OCI-LY3 (cell line): ENCODE results near the gene ZMIZ1.

Source experiments
- EZH2phosphoT487 ChIP-seq: fragments of 200-600 bp; shearing (Covaris generic); IDR thresholded peaks from 2 replicates; pipeline ENCODE4 v1.6.1; 2018; ENCODE audit warnings: antibody characterized with exemption, mixed run types, low read depth
- TF ChIP-seq, protein P1 (sequence below): fragments of 200-600, 300-600 bp; sonication (generic); IDR thresholded peaks from 2 replicates; pipeline ENCODE4 v1.5.1; 2014; ENCODE audit warnings: antibody characterized with exemption, low read length, low read depth

DNA sequence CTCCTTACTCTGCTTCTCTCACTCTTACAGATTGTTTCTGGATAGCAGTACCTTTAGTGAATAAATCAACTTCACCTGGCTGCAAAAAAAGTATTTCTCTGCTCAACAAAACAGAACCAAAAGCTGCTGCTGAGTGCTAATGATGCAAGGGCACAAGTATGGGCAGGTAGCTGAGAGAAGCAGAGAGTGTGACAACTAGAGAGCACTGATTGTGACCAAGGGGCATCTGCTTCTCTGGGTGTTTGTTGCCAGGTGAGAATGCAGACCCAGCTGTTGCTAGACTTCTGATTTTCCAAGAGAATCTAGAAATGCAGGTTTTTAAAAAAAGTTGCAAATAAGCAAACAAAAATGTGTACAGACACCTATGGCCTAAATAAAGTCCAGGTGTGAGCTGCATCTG lies 253.2 kb downstream of the ZMIZ1 start:
- TF ChIP-seq, protein P1, sequence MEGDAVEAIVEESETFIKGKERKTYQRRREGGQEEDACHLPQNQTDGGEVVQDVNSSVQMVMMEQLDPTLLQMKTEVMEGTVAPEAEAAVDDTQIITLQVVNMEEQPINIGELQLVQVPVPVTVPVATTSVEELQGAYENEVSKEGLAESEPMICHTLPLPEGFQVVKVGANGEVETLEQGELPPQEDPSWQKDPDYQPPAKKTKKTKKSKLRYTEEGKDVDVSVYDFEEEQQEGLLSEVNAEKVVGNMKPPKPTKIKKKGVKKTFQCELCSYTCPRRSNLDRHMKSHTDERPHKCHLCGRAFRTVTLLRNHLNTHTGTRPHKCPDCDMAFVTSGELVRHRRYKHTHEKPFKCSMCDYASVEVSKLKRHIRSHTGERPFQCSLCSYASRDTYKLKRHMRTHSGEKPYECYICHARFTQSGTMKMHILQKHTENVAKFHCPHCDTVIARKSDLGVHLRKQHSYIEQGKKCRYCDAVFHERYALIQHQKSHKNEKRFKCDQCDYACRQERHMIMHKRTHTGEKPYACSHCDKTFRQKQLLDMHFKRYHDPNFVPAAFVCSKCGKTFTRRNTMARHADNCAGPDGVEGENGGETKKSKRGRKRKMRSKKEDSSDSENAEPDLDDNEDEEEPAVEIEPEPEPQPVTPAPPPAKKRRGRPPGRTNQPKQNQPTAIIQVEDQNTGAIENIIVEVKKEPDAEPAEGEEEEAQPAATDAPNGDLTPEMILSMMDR, result no peak
- no peak for TF ChIP-seq EZH2phosphoT487
